GM18858 (cell line): ENCODE measurements around the gene MICAL2.

Experiments used
- ATAC-seq: cut with Tn5 transposase; IDR thresholded peaks from one replicate; pipeline ENCODE4 v1.9.1; 2021; ENCODE audit not compliant: unreplicated experiment

Gene MICAL2

GRCh38 chr11:12149672-12150225, 39.4 kb downstream of the MICAL2 start:
- peak; percentile 49 for ATAC-seq

GRCh38 chr11:12150831-12151382, 40.5 kb downstream of the MICAL2 start:
- ATAC-seq, result no peak

GRCh38 chr11:12152321-12152720, 41.9 kb downstream of the MICAL2 start:
- no peak for ATAC-seq

DNA sequence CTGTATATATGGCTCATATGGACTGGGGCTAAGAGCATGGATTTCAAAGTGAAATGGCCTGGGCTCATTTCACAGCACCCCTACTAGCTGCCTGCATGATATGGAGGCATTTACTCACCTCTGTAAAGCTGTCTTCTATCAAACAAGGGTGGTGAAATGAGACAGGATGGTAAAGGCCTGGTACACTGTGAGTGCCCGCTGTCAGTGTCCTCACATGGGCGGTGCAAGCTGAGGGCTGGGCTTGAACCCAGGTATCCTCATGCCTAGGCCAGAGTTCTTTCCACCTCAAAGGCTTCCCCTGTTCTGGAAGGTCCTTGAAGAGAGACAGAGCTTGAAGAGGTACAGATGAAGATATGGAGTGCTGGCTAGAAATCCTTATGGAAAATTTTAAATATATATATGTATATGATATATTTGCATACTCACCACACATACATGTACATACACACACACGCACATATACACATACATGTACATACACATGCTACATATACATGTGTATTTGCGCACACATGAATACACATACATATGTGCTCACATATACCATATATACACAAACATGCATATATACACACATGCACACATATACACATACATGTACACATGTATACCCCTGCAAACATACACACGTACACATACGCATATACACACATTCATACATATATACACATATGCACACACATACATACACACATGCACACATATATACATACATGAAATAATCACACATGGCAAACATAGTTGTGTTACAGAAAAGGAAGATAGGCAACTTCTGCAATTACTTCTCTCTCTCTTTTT, 44.7 kb downstream of the MICAL2 start:
- no peak for ATAC-seq

DNA sequence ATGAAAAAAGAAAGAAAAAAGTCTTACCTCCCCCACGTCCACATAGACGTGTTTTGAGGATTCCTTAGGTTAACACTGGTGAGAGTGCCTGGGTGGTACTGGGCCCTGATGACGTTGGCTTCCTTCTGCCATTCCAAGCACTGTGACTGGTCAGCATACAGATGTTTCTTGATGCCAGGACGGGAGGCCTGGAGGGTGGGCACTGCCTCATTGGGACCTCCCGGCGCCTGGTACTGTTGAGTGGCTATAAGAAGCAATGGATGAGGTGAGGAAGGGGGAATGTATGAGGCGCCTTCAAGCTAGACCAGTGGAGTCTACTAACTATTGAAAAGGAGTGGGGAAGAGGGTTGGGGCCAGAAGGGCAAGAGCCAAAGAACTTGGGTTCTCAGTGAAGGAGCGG, 45.3 kb downstream of the MICAL2 start:
- no peak for ATAC-seq

DNA sequence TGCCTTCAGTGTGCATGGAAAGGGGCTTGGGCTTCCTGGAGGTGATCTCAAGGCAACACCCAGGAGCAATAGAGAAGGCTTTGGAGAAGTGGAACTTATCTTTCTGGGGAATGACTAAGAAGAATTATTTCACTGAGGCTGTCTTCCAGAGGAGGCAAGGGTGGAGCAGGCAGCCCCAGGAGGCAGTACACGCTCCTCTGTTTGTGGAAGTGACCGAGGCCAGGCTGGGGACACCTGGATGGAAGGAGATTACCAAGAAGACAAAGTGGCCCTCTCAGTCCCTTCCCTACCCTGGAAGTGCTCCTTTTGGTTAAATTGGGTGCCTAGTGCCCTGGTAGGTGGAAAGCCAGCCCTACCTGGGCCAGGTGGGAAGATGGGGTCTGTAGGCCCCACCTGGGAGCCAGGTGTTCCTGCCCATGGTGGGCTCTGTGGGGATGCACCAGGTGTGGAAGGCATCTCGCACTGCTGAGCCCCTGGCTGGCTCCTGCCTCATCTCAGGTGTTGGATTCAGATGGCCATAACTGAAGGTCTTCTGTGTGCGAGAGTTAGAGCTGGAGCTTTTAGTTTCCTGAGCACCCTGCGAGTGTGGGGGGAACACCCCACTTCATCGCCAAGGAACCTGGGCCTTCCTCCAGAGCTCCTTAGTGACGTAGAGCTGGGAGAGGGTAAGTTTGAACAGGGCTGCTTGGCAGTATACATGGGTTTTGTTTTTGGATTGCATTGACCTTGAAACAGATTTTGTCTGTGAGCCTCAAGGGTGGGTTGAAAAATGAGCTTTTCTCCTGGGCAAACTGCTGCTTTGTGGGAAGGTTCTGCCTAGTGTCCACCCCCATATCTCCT, 46.1 kb downstream of the MICAL2 start:
- no peak for ATAC-seq

DNA sequence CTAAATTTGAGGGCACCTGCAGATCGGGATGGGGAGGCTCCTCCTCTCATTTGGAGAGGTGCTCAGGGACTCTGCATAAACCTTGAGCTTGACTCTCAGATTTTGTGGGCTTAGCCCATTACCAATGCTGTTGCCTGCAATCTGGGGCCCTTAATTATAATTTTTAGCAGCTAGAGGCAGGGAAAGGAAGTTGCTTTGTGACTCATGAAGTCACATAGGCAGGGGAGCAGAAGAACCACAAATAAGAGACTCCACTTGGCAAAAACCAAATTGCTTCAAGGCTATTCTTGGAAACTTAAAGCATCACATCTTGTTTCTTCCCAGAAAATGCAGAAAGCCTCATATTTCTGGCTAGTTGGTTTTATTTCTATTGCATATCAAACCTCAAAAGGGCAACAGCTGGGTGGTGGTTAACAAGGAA, 46.9 kb downstream of the MICAL2 start:
- ATAC-seq, result no peak

- ATAC-seq, result no peak
Measured at GRCh38 chr11:12158909-12159308, 48.5 kb downstream of the MICAL2 start.

DNA sequence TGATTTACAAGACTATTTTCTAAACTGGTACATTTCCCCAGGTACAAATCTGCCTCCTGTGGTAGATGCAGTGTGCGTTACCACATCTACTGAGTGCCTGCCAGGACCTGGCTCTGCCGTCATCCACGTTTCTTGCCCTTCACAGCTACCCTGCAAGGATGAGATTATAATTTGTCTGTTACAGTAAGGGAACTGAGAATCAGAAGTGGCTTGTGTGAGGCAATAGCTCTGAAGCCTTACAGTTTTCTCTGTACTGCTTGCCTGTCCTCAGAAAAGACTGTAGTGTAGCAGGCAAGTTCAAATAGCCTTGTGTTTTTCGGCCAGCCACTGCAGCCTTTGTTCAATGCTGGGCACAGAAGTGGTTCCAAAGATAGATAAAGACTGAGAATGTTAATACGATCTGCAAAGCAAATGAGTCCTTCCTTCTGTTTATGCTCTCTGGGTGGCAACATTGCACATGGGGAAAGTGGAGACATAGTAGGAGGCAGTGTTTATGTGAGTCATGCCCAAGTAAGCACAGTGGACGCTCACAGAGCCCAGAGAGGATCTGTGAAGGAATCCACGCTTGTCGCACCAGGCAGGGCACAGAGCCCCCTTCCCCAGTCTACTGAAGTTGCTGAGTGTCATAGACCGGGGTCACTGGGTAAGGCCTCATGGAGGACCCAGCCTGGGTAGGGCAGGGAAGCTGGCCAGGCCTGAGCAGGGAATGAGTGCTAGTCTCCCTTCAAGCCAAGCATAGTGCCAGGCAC, 49.1 kb downstream of the MICAL2 start:
- ATAC-seq, result no peak

- ATAC-seq, result no peak
Measured at GRCh38 chr11:12160231-12160630, 49.8 kb downstream of the MICAL2 start.

GRCh38 chr11:12160680-12161079, 50.3 kb downstream of the MICAL2 start:
- ATAC-seq, result no peak

DNA sequence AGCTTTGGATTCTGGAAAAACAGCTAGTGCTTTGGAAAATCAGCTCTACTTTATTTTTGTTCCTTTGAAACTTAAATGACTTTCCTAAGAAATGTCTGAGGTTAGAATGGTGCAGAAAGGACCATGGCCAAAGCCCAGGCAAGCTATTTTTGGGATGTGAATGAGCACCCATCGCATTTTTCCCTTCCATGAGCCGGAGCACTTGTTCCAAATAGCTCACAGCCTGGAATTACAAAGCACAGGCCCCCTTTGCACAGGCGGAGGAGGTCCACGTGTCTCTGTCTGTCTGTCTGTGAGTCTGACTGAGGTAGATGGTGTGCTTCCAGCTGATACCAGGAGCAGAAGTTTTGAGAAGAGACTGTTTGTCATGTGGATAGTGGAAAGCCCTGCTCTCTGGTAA, 50.7 kb downstream of the MICAL2 start:
- no peak for ATAC-seq

GRCh38 chr11:12161603-12162350, 51.4 kb downstream of the MICAL2 start:
- no peak for ATAC-seq

DNA sequence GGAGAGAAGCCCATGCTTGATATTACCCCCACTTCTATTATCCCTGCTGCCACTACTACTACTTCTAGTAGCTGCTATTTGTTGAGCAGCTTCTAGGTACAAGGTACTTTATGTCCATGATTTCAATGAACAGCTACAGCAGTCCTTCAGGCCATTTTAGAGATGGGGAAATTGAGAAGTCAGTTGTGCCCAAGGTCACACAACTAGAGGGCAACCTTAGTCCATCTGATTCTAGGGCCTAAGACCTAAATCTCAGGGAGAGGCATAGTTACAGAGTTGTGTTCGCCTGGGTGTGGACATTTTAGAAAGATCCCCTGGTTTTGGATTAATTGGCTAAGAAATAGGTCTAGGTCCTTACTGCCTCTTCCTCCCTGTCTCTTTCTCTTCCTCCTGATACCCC, 52.3 kb downstream of the MICAL2 start:
- ATAC-seq, result no peak

GRCh38 chr11:12163181-12163941, 53.0 kb downstream of the MICAL2 start:
- no peak for ATAC-seq

- no peak for ATAC-seq
Measured at GRCh38 chr11:12164061-12165014, 53.9 kb downstream of the MICAL2 start.

DNA sequence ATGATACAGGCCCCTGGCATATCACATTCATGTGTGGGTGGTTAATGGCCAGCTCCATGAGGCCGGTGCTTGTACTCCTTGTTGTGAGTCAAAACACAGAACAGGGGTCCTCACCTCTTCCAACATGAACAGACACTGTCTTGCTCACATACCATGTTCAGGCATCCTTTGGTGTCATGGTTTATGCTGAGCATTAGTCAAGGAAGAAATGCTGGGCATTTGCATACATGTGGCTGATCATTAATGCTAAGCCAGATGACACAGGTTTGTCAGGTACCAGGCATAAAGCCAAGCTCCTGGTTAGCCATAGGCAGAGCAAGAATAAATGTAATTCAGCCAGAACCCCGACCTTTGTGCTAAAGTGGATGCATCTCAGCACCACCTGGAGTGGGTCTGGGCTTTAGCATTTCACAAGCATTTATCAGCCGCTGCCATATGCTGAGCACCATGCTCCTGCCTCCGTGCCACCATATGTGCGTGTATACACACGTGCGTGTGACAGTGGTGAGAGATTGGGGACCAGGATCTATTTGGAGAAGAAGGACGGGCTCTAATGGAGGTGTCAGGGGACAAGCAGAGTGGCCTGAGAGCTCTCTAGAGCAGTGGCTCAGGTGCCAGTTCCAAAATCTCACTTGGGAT, 55.0 kb downstream of the MICAL2 start:
- ATAC-seq, result no peak
